Measurements from ENCODE around the gene SAP25. TPM values are rescaled to one million over a fixed set of nuclear protein-coding genes. Genes with fewer than 3 reads are reported as not detected.

Gene SAP25
- total RNA-seq, 1 experiment from 2014 or later = 3.0 TPM

DNA sequence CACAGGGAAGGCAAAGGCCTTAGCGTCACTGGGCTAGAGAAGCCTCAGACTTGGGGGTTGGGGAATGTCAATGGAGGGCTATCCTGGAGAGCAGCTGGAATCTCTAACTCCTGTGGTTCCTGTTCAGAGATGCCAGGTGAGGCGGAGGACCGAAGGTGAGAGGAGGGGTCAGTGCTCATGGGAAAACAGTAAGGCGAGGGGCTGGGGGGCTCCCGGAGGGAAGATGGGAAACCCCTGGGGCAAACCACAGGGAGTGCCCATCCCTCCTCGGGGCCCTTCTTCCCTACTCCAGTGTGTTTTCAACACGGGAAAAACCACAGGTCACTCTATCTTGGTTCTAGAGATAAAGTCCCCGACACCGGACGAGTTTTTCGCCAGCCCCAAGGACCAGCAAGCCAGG, 8.9 kb upstream of the SAP25 start:
- DNase-seq (ENCODE audit: low read depth, low spot score) (no peak), ATAC-seq (no peak)
- POLR2A ChIA-PET = no interaction called here
- in situ Hi-C loops (cut with HindIII; ENCODE audit: low pct_unique_long_range_greater_than_20kb, low sequenced_read_pairs) = no loop called here
- no peak overlapping the region for H3K4me3 ChIP-seq (ENCODE audit: low read depth in 2 of 2, low read length in 2 of 2)
- H3K27me3 ChIP-seq (ENCODE audit: control insufficient read depth, insufficient read depth, low read length) = no peaks in the 10 kb centered on the region
- H3K36me3 ChIP-seq (ENCODE audit: control insufficient read depth, insufficient read depth, low read length) = peaks cover 9% of the 10 kb centered on the region; the same call in 1 of the 2 replicates
- intact Hi-C loops (cut with micrococcal nuclease; ENCODE audit: unreplicated experiment) = no loop called here
- peaks cover 12% of the 10 kb centered on the region for H3K4me1 ChIP-seq (ENCODE audit: control insufficient read depth, insufficient read depth, low read length)
- CTCF ChIA-PET = no interaction called here
- H3K9me3 ChIP-seq (ENCODE audit: control insufficient read depth, insufficient read depth, low read depth, low read length) = no peaks in the 10 kb centered on the region
- TF ChIP-seq, protein P1, sequence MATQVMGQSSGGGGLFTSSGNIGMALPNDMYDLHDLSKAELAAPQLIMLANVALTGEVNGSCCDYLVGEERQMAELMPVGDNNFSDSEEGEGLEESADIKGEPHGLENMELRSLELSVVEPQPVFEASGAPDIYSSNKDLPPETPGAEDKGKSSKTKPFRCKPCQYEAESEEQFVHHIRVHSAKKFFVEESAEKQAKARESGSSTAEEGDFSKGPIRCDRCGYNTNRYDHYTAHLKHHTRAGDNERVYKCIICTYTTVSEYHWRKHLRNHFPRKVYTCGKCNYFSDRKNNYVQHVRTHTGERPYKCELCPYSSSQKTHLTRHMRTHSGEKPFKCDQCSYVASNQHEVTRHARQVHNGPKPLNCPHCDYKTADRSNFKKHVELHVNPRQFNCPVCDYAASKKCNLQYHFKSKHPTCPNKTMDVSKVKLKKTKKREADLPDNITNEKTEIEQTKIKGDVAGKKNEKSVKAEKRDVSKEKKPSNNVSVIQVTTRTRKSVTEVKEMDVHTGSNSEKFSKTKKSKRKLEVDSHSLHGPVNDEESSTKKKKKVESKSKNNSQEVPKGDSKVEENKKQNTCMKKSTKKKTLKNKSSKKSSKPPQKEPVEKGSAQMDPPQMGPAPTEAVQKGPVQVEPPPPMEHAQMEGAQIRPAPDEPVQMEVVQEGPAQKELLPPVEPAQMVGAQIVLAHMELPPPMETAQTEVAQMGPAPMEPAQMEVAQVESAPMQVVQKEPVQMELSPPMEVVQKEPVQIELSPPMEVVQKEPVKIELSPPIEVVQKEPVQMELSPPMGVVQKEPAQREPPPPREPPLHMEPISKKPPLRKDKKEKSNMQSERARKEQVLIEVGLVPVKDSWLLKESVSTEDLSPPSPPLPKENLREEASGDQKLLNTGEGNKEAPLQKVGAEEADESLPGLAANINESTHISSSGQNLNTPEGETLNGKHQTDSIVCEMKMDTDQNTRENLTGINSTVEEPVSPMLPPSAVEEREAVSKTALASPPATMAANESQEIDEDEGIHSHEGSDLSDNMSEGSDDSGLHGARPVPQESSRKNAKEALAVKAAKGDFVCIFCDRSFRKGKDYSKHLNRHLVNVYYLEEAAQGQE (IDR thresholded peaks at IDR 0.05; ENCODE audit: insufficient read depth in 1 of 2, low read depth in 2 of 2, low read length in 1 of 2) = no peak
- no peak for TF ChIP-seq POLR2AphosphoS5 (IDR thresholded peaks at IDR 0.05; ENCODE audit: low read depth, low read length)
- TF ChIP-seq, protein P2, sequence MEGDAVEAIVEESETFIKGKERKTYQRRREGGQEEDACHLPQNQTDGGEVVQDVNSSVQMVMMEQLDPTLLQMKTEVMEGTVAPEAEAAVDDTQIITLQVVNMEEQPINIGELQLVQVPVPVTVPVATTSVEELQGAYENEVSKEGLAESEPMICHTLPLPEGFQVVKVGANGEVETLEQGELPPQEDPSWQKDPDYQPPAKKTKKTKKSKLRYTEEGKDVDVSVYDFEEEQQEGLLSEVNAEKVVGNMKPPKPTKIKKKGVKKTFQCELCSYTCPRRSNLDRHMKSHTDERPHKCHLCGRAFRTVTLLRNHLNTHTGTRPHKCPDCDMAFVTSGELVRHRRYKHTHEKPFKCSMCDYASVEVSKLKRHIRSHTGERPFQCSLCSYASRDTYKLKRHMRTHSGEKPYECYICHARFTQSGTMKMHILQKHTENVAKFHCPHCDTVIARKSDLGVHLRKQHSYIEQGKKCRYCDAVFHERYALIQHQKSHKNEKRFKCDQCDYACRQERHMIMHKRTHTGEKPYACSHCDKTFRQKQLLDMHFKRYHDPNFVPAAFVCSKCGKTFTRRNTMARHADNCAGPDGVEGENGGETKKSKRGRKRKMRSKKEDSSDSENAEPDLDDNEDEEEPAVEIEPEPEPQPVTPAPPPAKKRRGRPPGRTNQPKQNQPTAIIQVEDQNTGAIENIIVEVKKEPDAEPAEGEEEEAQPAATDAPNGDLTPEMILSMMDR (IDR thresholded peaks at IDR 0.05) = no peak
- no peak for TF ChIP-seq TCF7L2 (IDR thresholded peaks at IDR 0.05; ENCODE audit: low read depth, low read length)
- TF ChIP-seq SIN3A (IDR thresholded peaks at IDR 0.05; ENCODE audit: borderline replicate concordance, insufficient read depth, low read depth, low read length) = no peak
- no TSS peak for BruUV-seq (replicated peaks)
- no peak overlapping the region for H3K27ac ChIP-seq (ENCODE audit: low read length)

DNA sequence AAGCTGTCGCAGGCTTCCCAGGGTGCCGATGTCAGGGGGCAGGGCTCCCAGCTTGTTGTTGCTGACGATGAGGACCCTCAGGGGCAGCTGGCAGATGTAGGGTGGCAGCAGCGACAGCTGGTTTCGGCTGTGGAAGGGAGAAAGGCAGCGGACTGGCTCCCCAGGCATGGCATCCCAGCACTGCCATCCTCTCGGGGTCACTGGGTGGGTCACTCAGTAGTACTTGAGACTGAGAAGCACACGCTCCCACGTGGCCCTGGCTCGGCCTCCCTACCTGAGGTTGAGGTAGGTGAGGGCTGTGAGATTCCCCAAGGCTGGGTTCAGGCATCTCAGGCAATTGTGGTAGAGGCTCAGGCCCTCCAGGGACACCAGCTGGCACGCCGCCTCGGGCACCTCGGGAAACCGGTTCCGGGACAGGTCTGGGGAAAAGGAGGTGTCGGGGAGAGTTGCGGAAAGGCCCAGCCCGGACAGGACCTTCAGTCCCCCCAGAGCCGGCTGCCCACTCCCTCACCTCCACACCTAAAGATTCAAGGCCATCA, 8.4 kb upstream of the SAP25 start:
- ChIA-PET POLR2A (no interaction called here), CTCF (interaction anchor here (0.6 kb wide), 2 partner anchors 18 to 1289 kb away, joined by 4 to 6 read pairs; no protein-coding TSS in a partner anchor)
- intact Hi-C loops (cut with micrococcal nuclease; ENCODE audit: unreplicated experiment) (no loop called here), in situ Hi-C loops (cut with HindIII; ENCODE audit: low pct_unique_long_range_greater_than_20kb, low sequenced_read_pairs) (no loop called here)
- Histone ChIP-seq H3K4me3 (ENCODE audit: low read depth in 2 of 2, low read length in 2 of 2) (no peak overlapping the region), H3K27me3 (ENCODE audit: control insufficient read depth, insufficient read depth, low read length) (no peaks in the 10 kb centered on the region), H3K9me3 (ENCODE audit: control insufficient read depth, insufficient read depth, low read depth, low read length) (no peaks in the 10 kb centered on the region), H3K4me1 (ENCODE audit: control insufficient read depth, insufficient read depth, low read length) (peaks cover 12% of the 10 kb centered on the region), H3K27ac (ENCODE audit: low read length) (no peak overlapping the region), H3K36me3 (ENCODE audit: control insufficient read depth, insufficient read depth, low read length) (peaks cover 9% of the 10 kb centered on the region; the same call in 1 of the 2 replicates)
- ATAC-seq (no peak), DNase-seq (ENCODE audit: low read depth, low spot score) (no peak)
- BruUV-seq (replicated peaks) = no TSS peak
- TF ChIP-seq, protein P2 (IDR thresholded peaks at IDR 0.05) = no peak
- no peak for TF ChIP-seq POLR2AphosphoS5 (IDR thresholded peaks at IDR 0.05; ENCODE audit: low read depth, low read length)
- TF ChIP-seq, protein P1 (IDR thresholded peaks at IDR 0.05; ENCODE audit: insufficient read depth in 1 of 2, low read depth in 2 of 2, low read length in 1 of 2) = no peak
- no peak for TF ChIP-seq TCF7L2 (IDR thresholded peaks at IDR 0.05; ENCODE audit: low read depth, low read length)
- TF ChIP-seq SIN3A (IDR thresholded peaks at IDR 0.05; ENCODE audit: borderline replicate concordance, insufficient read depth, low read depth, low read length) = no peak

All from Panc1 (cell line).